Measurements from ENCODE around the gene CIBAR2.
"Not testable (repeated sequence)": the region's sequence is repeated elsewhere in the genome, so short reads cannot be mapped to it uniquely, and the experiment has no call there.

Gene CIBAR2

GRCh38 chr16:85064186-85064585 lies 48.1 kb downstream of the CIBAR2 start:
- no peak for DNase-seq (ENCODE audit: low read depth in 2 of 2, low spot score in 1 of 2)

- no peak for DNase-seq (ENCODE audit: low read depth in 2 of 2, low spot score in 1 of 2)
Measured at GRCh38 chr16:85062845-85063244, 49.4 kb downstream of the CIBAR2 start.

GRCh38 chr16:85062323-85062722 lies 49.9 kb downstream of the CIBAR2 start:
- DNase-seq (ENCODE audit: low read depth in 2 of 2, low spot score in 1 of 2): no peak

- DNase-seq (ENCODE audit: low read depth in 2 of 2, low spot score in 1 of 2): no peak
Measured at GRCh38 chr16:85061566-85061965, 50.7 kb downstream of the CIBAR2 start.

- no peak for DNase-seq (ENCODE audit: low read depth in 2 of 2, low spot score in 1 of 2)
Measured at GRCh38 chr16:85058909-85059308, 53.4 kb downstream of the CIBAR2 start.

GRCh38 chr16:85057948-85058347 lies 54.3 kb downstream of the CIBAR2 start:
- no peak for DNase-seq (ENCODE audit: low read depth in 2 of 2, low spot score in 1 of 2)

GRCh38 chr16:85057212-85057889 lies 54.9 kb downstream of the CIBAR2 start:
- DNase-seq (ENCODE audit: low read depth in 2 of 2, low spot score in 1 of 2): no peak

GRCh38 chr16:85056211-85056748 lies 56.0 kb downstream of the CIBAR2 start:
- DNase-seq (ENCODE audit: low read depth in 2 of 2, low spot score in 1 of 2): no peak

GRCh38 chr16:85055493-85056210 lies 56.6 kb downstream of the CIBAR2 start:
- peak; percentile 28 to 57 for DNase-seq (ENCODE audit: low read depth in 2 of 2, low spot score in 1 of 2)

GRCh38 chr16:85054948-85055492 lies 57.3 kb downstream of the CIBAR2 start:
- no peak for DNase-seq (ENCODE audit: low read depth in 2 of 2, low spot score in 1 of 2)

GRCh38 chr16:85054321-85054720 lies 58.0 kb downstream of the CIBAR2 start:
- not testable (repeated sequence) for DNase-seq (ENCODE audit: low read depth in 2 of 2, low spot score in 1 of 2)

GRCh38 chr16:85052536-85052935 lies 59.7 kb downstream of the CIBAR2 start:
- DNase-seq (ENCODE audit: low read depth in 2 of 2, low spot score in 1 of 2): no peak

- no peak for DNase-seq (ENCODE audit: low read depth in 2 of 2, low spot score in 1 of 2)
Measured at GRCh38 chr16:85051683-85052082, 60.6 kb downstream of the CIBAR2 start.

- no peak for DNase-seq (ENCODE audit: low read depth in 2 of 2, low spot score in 1 of 2)
Measured at GRCh38 chr16:85051067-85051581, 61.1 kb downstream of the CIBAR2 start.

GRCh38 chr16:85049706-85050305 lies 62.5 kb downstream of the CIBAR2 start:
- DNase-seq (ENCODE audit: low read depth in 2 of 2, low spot score in 1 of 2): no peak

GRCh38 chr16:85048921-85049562 lies 63.2 kb downstream of the CIBAR2 start:
- no peak for DNase-seq (ENCODE audit: low read depth in 2 of 2, low spot score in 1 of 2)
